Measurements from ENCODE around the gene STXBP6.

Gene STXBP6

DNA sequence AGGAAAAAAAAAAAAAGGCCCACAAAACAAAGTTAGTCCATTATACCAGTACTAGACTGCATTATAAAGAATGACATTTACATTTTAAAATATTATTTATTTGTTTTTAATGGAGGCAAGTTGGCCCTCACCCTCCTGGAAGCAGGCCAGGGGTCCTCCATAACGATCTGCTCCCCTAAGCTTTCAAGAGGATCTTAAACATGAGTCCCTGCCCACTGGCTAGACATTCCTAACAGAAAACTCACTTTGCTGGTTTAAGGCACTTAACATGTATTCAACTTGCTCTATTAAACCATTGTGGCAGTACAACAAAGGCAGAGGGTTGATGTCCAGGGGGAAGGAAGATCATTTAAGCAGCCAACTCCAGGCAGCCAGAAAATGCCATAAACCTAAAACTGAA lies 111.4 kb downstream of the STXBP6 start:
- TF ChIP-seq FOXM1 (IDR thresholded peaks at IDR 0.05; ENCODE audit: borderline replicate concordance, low read depth), result no peak
- TF ChIP-seq NFIC (IDR thresholded peaks at IDR 0.05), result peak; percentile 56
- TF ChIP-seq, protein P1, sequence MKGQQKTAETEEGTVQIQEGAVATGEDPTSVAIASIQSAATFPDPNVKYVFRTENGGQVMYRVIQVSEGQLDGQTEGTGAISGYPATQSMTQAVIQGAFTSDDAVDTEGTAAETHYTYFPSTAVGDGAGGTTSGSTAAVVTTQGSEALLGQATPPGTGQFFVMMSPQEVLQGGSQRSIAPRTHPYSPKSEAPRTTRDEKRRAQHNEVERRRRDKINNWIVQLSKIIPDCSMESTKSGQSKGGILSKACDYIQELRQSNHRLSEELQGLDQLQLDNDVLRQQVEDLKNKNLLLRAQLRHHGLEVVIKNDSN (IDR thresholded peaks at IDR 0.05), result no peak
- TF ChIP-seq TEAD4 (IDR thresholded peaks at IDR 0.05), result 0 out of 2 replicates have a peak, but pooled peaks have one; percentile 26
- no peak for TF ChIP-seq ZBTB7A (IDR thresholded peaks at IDR 0.05; ENCODE audit: low read depth)
- TF ChIP-seq TAF1 (IDR thresholded peaks at IDR 0.05; ENCODE audit: low read depth), result no peak
- no peak for TF ChIP-seq EGR1 (IDR thresholded peaks at IDR 0.05)
- TF ChIP-seq EP300 (IDR thresholded peaks at IDR 0.05; ENCODE audit: borderline replicate concordance), result 0 out of 2 replicates have a peak, but pooled peaks have one; percentile 46

DNA sequence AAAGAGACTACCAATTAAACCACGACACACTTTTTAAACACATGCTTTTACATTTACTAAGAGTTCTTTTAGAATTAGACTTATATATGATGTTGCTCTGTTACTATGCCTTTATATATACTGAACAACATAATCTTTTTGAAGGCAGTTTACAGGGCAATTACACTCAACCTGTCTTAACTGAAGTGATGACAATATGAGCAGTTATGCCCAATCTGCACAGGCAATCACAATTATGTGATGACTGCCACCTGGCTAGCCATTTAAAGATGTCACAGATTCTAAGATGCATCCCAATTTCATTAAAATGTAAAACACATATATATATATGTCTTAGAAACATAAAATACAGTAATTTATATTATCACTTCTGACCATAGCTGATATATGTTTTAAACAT lies 112.6 kb downstream of the STXBP6 start:
- TF ChIP-seq CEBPB (IDR thresholded peaks at IDR 0.05) (no peak), TAF1 (IDR thresholded peaks at IDR 0.05; ENCODE audit: low read depth) (no peak), EGR1 (IDR thresholded peaks at IDR 0.05) (no peak), TCF12 (IDR thresholded peaks at IDR 0.05; ENCODE audit: low read depth) (no peak), CREB1 (IDR thresholded peaks at IDR 0.05; ENCODE audit: low read depth) (no peak), YY1 (IDR thresholded peaks at IDR 0.05; ENCODE audit: low read depth) (no peak), FOXM1 (IDR thresholded peaks at IDR 0.05; ENCODE audit: borderline replicate concordance, low read depth) (no peak), NFIC (IDR thresholded peaks at IDR 0.05) (no peak), TEAD4 (IDR thresholded peaks at IDR 0.05) (no peak), ZBTB7A (IDR thresholded peaks at IDR 0.05; ENCODE audit: low read depth) (no peak), EP300 (IDR thresholded peaks at IDR 0.05; ENCODE audit: borderline replicate concordance) (no peak), RAD21 (IDR thresholded peaks at IDR 0.05; ENCODE audit: low read depth) (no peak)
- TF ChIP-seq, protein P2, sequence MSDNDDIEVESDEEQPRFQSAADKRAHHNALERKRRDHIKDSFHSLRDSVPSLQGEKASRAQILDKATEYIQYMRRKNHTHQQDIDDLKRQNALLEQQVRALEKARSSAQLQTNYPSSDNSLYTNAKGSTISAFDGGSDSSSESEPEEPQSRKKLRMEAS (IDR thresholded peaks at IDR 0.05), result no peak
- TF ChIP-seq, protein P3, sequence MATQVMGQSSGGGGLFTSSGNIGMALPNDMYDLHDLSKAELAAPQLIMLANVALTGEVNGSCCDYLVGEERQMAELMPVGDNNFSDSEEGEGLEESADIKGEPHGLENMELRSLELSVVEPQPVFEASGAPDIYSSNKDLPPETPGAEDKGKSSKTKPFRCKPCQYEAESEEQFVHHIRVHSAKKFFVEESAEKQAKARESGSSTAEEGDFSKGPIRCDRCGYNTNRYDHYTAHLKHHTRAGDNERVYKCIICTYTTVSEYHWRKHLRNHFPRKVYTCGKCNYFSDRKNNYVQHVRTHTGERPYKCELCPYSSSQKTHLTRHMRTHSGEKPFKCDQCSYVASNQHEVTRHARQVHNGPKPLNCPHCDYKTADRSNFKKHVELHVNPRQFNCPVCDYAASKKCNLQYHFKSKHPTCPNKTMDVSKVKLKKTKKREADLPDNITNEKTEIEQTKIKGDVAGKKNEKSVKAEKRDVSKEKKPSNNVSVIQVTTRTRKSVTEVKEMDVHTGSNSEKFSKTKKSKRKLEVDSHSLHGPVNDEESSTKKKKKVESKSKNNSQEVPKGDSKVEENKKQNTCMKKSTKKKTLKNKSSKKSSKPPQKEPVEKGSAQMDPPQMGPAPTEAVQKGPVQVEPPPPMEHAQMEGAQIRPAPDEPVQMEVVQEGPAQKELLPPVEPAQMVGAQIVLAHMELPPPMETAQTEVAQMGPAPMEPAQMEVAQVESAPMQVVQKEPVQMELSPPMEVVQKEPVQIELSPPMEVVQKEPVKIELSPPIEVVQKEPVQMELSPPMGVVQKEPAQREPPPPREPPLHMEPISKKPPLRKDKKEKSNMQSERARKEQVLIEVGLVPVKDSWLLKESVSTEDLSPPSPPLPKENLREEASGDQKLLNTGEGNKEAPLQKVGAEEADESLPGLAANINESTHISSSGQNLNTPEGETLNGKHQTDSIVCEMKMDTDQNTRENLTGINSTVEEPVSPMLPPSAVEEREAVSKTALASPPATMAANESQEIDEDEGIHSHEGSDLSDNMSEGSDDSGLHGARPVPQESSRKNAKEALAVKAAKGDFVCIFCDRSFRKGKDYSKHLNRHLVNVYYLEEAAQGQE (IDR thresholded peaks at IDR 0.05; ENCODE audit: low read depth), result no peak
- TF ChIP-seq, protein P1 (IDR thresholded peaks at IDR 0.05), result no peak

DNA sequence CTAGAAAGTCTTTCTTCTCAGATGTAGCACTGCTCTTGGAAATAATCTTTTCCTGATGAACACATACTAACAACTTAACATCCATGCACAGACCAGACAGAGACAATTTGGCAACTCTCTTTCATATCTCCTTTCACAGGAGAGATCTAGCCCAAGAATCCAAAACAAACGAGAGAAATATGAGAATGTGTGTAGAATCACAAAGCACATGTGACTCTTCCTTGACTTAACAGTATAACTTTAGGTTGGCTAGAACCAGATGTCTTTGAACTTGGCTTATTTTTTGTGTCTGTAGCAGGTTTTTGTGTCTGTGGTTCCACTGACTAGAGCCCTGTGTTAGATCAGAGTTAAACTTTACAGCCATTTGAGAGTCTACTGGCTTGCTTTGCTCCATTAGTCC lies 114.2 kb downstream of the STXBP6 start:
- TF ChIP-seq, protein P3 (IDR thresholded peaks at IDR 0.05; ENCODE audit: low read depth), result no peak
- TF ChIP-seq TEAD4 (IDR thresholded peaks at IDR 0.05) (no peak), FOXM1 (IDR thresholded peaks at IDR 0.05; ENCODE audit: borderline replicate concordance, low read depth) (no peak)

DNA sequence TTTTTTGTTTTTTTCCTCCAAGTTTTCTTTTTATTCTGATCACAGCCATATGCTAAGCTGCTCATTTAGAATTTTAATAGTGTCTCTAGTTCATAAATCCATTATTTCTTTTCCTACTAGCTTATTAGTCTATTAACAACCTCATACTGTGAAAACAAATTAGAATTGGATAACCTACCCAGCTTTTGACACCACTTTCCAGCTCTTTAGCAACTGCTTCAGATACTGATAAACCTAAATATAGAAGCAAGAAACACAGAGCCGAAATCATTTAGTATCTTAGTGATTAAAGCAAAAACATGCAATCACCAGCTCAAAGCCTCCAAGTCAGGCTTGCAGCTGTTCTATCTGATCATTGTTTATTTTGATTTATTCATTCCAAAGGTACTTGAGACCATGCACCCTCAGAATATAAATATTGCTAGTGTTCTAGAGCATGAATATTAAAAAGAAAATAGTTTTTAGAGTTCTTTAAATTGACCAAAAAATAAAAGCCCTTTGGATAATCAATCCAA lies 121.5 kb downstream of the STXBP6 start:
- TF ChIP-seq, protein P1 (IDR thresholded peaks at IDR 0.05), result no peak
- TF ChIP-seq RAD21 (IDR thresholded peaks at IDR 0.05; ENCODE audit: low read depth) (no peak), TAF1 (IDR thresholded peaks at IDR 0.05; ENCODE audit: low read depth) (no peak), CREB1 (IDR thresholded peaks at IDR 0.05; ENCODE audit: low read depth) (no peak), TCF12 (IDR thresholded peaks at IDR 0.05; ENCODE audit: low read depth) (no peak), EGR1 (IDR thresholded peaks at IDR 0.05) (no peak), NFIC (IDR thresholded peaks at IDR 0.05) (no peak), YY1 (IDR thresholded peaks at IDR 0.05; ENCODE audit: low read depth) (no peak), ZBTB7A (IDR thresholded peaks at IDR 0.05; ENCODE audit: low read depth) (no peak), FOXM1 (IDR thresholded peaks at IDR 0.05; ENCODE audit: borderline replicate concordance, low read depth) (no peak), CEBPB (IDR thresholded peaks at IDR 0.05) (no peak), EP300 (IDR thresholded peaks at IDR 0.05; ENCODE audit: borderline replicate concordance) (no peak), TEAD4 (IDR thresholded peaks at IDR 0.05) (no peak)
- TF ChIP-seq, protein P2 (IDR thresholded peaks at IDR 0.05), result no peak
- TF ChIP-seq, protein P3 (IDR thresholded peaks at IDR 0.05; ENCODE audit: low read depth), result no peak

All from Ishikawa (cell line).